IPS-NIHi7 (cell line): ENCODE data around the gene ADARB1.
"Not testable (repeated sequence)": the region's sequence is repeated elsewhere in the genome, so short reads cannot be mapped to it uniquely, and the experiment has no call there.

ENCODE experiments used
- DNase-seq: peaks from one replicate; pipeline ENCODE4 v3.0.0; 2012; ENCODE audit warnings: mixed read lengths; ENCODE audit errors: extremely low spot score

Gene ADARB1

GRCh38 chr21:45134279-45135076 is 60.1 kb downstream of the ADARB1 start:
- no peak for DNase-seq

- no peak for DNase-seq
These were observed 60.7 kb downstream of the ADARB1 start for GRCh38 chr21:45135122-45135521.

- DNase-seq = no peak
These were observed 61.5 kb downstream of the ADARB1 start for GRCh38 chr21:45135868-45136267.

GRCh38 chr21:45136500-45136899 is 62.1 kb downstream of the ADARB1 start:
- DNase-seq = no peak

- DNase-seq = peak; percentile 86
These were observed 62.7 kb downstream of the ADARB1 start for GRCh38 chr21:45136927-45137611.

- DNase-seq = no peak
These were observed 63.2 kb downstream of the ADARB1 start for GRCh38 chr21:45137612-45137937.

- peak; percentile 76 for DNase-seq
These were observed 64.0 kb downstream of the ADARB1 start for GRCh38 chr21:45138199-45139002.

GRCh38 chr21:45139003-45139360 is 64.6 kb downstream of the ADARB1 start:
- not testable (repeated sequence) for DNase-seq

- no peak for DNase-seq
These were observed 65.1 kb downstream of the ADARB1 start for GRCh38 chr21:45139473-45139872.

GRCh38 chr21:45140346-45140940 is 66.1 kb downstream of the ADARB1 start:
- DNase-seq = peak; percentile 89

- DNase-seq = not testable (repeated sequence)
These were observed 66.6 kb downstream of the ADARB1 start for GRCh38 chr21:45140944-45141343.

GRCh38 chr21:45141507-45141906 is 67.1 kb downstream of the ADARB1 start:
- DNase-seq = no peak

GRCh38 chr21:45142469-45143308 is 68.3 kb downstream of the ADARB1 start:
- DNase-seq = no peak

- no peak for DNase-seq
These were observed 69.5 kb downstream of the ADARB1 start for GRCh38 chr21:45143855-45144254.

- no peak for DNase-seq
These were observed 70.8 kb downstream of the ADARB1 start for GRCh38 chr21:45145146-45145545.

- DNase-seq = not testable (repeated sequence)
These were observed 71.5 kb downstream of the ADARB1 start for GRCh38 chr21:45145846-45146245.

- DNase-seq = no peak
These were observed 71.9 kb downstream of the ADARB1 start for GRCh38 chr21:45146306-45146705.

- DNase-seq = no peak
These were observed 72.4 kb downstream of the ADARB1 start for GRCh38 chr21:45146801-45147200.

- no peak for DNase-seq
These were observed 73.3 kb downstream of the ADARB1 start for GRCh38 chr21:45147473-45148315.

- no peak for DNase-seq
These were observed 74.1 kb downstream of the ADARB1 start for GRCh38 chr21:45148316-45148990.
